Activated CD4-positive, alpha-beta T cell treated with anti-CD3 and anti-CD28 coated beads for 1 hour (primary cell): Measurements from ENCODE around the gene NKX6-1.

Source experiments
- DNase-seq: peaks from one replicate; pipeline ENCODE4 v3.0.0-alpha.2; 2020

The NKX6-1 gene

DNA sequence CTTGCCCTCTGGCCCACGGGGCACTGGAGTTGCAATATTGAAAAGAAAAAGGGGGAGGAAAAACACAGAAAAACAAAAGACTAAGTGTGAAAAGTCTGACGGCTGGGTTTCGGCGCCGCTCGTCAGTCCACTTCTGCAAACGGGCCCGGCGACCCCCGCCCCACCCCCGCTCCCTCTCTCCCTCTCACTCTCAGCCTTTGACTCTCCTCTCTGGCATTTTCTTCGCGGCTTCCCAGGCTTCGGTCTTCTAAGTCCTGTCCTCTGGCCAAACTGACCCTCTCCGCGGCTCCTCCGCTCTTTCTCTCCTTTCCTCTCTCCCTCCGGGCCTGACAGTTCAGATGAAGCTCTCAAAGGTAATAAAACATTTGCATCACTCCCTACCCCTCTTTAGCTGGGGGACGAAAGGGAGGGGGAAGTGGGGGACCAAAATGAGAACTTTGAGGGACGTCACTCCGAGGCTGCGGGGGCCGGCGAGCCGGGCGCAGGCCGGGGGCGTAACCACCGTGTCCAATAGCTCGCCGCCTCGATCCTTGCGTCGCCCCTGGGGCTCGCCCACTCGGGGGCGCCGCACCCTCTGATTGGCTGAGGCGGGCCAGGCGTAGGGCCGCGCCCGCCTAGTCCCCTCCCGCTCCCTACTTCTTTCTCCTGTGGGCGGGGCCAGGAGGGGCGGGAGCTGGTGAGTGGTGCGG lies at the start of gene NKX6-1:
Gene NKX6-1 (minus strand): TSS at position 358 of the 689 bp plus-strand sequence. CDS start 1,064 bp downstream, outside the sequence.
- DNase-seq = no peak

DNA sequence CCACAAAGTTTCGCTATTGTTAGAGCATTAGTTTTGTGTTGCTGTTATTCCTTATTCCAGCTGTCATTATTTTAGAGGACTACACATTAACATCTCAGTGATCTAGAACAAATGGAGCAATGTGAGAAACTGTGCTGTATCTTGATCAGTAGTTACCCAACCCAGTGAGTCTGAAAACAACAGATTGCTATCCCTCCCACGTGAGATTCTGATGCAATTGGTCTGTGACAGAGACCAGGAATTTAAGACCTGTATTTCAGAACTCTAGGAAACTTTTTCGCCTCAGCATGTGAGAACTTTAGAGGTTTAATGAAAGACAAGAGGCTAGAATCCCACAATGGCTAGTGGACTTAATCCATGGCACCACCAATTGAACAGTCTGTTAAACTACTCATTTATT lies 48.1 kb upstream of the NKX6-1 start:
- DNase-seq = no peak

DNA sequence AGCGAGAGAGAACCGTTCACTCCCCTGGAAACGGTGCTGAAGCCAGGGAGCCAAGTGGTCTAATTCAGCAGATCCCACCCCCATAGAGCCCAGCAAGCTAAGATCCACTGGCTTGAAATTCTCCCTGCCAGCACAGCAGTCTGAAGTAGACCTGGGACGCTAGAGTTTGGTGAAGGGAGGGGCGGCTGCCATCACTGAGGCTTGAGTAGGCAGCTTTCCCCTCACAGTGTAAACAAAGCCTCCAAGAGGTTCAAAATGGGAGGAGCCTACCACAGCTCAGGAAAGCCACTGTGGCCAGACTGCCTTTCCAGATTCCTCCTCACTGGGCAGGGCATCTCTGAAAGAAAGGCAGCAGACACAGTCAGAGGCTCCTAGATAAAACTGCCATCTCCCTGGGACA lies 46.0 kb upstream of the NKX6-1 start:
- DNase-seq = no peak

DNA sequence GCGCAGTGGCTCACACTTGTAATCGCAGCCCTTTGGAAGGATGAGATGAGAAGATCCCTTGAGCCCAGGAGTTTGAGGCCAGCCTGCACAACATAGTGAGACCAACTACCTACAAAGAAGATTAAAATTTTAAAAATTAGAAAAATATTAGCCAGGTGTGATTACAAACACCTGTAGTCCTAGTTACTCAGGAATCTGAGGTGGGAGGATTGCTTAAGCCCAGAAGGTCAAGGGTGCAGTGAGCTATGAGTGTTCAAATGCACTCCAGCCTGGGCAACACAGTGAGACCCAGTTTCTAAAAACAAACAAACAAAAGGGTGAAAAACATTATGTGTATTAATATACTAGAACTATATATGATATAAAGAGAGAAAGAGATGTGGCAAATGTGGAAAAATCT lies 36.8 kb upstream of the NKX6-1 start:
- DNase-seq = no peak

DNA sequence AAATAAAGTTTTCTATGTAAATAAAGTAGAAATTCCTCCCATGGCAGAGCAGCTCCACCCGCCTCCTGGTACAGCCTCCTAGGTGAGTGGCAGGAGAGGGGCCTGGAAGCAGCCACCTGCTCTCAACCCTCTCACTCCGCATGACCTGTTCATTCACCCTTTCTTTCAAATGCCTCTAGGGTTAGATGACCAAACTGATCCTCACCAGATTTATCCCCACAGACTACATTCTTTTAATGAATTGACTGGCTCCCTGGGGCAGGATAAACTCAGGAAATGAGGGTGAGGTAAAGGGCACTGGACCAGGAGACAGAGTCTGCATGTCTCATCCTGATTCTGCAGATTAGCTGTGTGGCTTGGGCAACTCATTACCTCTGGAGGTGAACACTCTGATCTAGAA lies 32.6 kb upstream of the NKX6-1 start:
- no peak for DNase-seq

DNA sequence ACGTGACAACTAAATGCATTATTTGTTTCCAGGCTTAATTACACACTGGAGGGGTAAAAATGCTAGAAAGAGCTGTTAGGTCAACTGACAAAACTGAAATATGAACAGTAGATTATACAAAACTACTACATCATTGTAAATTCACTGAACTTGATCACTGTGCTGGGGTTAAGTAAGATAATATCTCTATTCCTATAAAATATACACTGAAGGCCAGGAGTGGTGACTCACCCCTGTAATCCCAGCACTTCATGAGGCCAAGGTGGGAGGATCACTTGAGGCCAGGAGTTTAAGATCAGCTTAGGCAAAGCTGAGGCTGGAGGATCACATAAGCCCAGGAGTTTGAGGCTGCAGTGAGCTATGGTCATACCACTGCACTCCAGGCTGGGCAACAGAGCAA lies 31.8 kb upstream of the NKX6-1 start:
- no peak for DNase-seq

DNA sequence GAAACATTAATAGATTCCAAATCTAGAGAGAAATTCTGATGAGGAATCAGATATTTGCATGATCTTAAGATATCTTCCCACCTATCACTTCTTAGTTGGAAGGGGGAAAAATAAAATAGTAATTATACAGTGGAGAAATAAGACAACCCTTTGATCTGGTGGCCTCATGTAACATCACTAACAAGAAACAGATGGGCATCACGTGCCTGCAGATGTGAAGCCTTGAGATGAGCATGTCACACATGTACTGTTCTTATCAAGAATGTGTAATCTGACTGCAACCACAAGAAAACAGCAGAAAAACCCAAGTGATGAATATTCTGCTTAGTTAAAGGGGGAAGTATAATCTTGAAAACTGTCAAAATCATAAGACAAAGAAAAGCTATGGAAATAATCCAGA lies 31.4 kb upstream of the NKX6-1 start:
- DNase-seq = no peak

DNA sequence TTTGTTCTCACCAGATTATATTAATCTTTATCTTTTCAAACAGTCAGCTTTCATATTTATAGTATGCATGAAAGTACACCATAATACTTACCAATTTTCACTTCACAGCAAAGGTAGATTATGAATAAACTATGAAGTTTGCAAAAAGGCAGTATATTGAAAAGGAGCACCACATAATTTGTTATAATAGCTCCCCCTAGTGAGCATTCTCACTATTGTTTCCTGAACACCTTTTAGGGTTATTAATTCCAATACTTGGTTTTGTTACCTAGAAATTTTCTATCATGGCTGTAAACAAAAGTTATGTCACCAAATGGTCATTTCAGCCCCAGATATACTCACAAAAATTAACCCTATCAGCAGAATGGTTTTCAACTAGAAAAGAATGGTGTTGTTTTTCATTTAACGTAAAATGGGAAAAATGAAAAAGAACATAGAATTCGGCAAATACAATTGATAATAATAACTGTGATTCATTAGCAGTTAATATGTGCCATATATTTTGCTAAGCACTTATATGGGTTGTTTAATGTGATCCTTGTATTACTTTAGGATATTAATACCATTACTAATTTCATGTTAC lies 30.2 kb upstream of the NKX6-1 start:
- DNase-seq = no peak

DNA sequence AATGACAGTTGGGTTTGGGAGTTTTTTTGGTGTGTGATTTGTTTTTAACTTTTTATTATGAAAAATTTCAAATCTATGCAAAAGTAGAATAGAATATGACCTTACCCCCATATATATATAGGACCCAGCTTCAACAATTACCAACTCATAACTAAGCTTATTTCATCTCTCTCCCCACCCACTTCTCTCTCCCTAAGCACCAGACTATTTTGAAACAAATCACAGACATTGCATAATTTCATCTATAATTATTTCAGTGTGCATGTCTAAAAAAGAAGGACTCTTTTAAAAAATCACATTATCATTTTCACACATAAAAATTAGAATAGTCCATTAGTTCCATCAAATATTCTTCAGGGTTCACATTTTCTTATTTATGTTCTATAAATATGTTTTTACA lies 28.3 kb upstream of the NKX6-1 start:
- no peak for DNase-seq

DNA sequence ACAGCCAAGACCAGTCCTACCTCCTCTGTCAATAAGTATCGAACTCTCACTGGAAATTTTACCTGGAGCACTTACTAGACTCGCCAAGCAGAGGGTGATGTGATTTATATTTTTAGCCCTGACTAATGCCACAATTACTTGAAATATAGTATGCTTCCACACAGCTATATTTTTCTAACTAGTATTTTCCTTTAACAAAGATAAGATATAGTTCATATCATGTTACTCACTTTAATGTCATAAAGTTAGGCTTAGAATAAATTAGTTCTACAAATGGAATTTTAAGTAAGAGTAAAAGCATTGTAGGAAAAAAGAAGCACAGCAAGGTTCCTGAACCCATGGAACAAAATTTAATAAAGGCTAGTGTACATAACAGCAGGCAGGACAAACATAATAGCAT lies 16.0 kb upstream of the NKX6-1 start:
- no peak for DNase-seq

DNA sequence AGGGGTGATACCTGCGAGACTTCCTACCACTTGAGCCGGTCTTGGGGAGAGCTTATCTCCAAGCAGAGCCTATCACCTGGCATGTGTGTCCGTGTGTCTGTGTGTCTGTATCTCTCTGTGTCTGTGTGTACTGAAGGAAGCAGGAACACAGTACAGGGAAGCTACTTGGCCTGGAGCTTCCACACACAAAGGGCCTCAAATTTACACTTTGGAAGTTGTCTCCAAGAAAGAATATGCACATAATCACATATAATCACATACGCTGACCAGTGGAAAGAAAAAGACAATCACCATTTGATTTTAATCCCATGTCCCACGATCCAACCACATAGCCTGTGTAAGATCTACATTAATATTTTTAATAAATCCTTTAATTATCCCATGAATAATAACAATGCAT lies 13.2 kb upstream of the NKX6-1 start:
- DNase-seq = no peak

DNA sequence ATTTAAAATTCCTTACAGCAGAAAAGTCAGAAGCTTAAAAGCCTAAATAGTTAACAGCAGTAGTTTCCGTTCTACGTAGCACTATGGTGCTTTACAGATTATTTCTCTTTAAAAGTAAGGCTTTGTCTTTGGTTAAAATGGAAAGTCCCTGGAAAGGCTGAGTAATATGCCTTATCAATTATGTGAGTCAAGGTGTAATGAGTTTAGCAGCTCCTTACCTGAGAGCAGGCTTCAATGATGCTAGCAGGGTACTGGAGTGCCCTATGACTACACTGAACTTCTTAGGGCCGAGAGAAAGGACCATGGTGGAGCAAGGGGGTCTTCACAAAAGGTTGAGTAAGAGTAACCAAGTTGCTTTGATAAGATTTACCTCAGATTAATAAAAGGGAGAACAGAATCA lies 12.6 kb upstream of the NKX6-1 start:
- DNase-seq = no peak

DNA sequence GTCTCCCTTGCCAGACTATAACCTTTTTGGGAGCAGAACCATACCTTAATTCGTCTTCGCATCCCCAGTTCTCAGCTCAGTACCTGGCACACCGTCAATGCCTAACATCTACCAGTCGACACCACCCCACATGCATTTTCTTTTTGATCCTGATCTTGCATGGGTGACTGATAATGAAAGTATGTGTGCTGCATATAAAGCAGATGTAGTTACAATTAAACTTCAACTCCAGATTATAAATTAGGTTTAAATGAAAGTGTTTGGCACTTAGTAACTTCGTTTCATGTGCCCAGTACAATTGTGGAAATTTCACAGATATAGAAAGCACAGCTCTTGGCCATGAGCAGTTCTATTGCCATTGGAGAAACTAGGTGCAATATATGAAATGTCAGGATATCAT lies 8.8 kb upstream of the NKX6-1 start:
- DNase-seq = no peak

DNA sequence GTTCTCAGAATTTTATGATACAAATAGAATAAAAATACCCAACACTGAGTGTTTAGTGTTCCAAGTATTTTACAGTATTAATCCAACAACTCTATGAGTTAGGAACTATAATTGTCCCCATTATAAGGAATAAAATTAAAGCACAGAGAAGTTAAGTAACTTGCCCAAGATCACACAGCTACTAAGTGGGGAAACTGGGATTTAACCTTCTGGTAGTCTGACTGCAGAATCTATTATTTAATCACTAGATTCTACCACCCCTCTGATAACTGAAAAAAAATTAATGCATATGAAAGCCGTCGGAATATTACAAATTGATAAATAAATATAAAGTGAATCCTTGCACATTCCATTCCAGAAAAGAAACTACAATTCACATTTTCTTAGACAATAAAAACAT lies 5.7 kb upstream of the NKX6-1 start:
- no peak for DNase-seq

DNA sequence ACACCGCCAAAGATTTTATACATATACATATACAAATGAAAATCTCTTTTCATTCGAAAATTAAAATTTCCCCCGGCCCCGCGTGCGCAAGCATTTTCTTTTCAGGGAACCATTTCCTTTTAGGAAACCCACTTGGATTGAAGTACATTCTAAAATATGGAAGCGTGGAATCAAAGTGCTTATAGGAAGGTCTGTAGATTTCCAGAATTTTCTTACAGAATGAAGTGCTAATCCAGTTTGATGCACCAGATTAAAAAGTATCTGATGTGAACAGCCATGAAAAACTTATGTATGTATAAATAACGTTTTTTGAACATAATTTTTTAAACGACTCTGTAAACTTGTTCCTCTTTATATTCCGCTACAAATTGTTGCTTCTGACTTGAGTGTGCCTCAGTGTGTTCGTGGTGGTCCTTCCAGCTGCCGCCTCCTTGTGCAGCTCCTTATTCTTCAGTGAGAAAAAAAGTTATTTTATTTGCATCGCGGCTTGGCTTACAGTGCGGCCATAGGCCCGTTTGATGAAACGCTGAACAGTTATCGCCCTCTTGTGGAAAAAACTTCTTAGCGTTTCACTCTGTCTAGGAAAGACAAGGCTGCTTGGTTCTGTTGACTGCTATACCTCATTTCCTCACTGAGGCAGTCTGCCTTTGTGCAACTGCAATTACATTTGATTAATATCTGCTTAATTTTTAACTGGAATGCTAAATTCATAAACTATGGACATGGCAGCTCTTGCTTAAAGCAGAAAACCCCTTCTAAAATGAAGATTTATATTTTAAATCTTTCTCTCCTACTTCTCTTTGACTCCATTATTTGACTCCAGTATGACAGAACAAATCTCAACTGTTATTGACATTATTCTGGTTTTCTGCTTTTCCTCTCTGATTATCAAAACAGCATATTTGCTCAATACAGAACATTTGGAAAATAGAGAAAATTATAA lies 4.7 kb upstream of the NKX6-1 start:
- DNase-seq = no peak

DNA sequence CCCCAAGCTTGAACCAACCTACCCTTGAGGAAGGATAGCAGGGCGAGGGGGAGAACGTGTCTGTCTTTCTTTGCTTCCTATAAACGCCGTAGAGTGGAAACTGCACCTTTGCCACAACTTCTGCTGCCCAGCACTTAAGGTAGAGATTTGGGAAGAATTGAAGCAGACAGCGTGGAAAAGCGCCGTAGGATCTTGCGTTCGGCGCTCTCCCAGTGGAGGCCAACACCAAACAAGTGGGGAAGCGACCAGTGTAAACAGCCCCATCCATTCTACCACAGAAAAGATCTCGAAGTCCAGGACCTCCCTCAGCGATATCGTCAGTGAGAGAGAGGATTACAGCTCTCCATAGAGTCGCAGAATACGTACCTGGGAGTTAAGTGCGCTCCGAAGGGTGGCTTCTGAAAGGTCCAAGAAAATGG lies 3.9 kb upstream of the NKX6-1 start:
- DNase-seq = no peak

DNA sequence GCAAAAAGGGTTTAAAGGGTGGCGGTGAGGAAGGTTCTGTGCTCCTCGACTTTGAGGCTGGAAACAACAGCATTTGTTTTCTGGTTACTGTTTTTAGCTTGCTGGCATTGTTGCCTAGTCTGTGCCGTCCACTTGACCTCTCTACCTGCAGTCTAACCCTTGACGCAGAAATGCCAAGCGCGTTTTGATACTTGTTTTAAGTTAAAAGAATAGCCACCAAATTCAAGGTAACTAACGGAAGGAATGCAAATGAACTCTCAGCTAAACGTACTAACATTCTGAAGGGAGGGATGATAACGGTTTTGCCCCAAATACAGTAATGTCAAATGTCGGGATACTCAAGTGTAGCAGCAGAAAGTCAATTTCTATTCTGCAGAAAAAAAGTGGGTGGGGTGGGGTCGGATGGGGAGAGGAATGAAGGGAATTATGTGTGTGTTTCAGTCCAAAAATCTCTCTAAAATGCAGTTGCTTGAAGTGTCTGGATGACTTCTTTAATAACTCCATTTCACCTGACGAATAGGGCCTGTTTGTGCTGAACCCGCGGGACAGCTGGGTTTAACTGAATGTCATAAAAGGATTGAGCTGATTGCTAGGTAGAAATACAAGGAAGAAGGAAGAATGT lies 3.4 kb upstream of the NKX6-1 start:
- no peak for DNase-seq

DNA sequence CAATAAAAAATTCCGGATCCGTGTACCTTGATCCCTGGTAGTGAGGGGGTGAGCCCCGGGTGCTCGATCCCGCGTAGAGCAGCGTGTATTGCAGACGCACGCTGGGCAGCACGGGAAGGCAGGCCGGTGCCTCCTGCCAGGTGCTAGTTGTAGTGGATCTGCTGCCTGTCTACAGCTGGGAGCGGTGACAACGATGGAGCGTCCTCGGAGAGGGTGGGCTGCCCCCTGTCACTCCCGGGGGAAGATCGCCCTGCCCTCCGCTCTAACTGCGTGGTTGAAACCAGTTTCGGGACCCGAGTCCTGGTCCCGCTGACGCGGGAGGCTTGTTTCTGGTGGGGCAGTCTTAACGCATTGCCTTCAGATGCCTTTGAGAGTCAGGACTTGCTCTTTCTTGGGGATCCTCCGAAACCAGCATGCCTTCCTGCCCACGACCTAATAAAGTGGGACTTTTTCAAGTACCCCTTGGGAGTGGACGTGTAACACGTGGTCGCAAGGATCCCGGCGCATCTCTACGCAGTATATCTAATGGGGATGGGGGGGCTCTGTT lies 2.7 kb upstream of the NKX6-1 start:
- no peak for DNase-seq

DNA sequence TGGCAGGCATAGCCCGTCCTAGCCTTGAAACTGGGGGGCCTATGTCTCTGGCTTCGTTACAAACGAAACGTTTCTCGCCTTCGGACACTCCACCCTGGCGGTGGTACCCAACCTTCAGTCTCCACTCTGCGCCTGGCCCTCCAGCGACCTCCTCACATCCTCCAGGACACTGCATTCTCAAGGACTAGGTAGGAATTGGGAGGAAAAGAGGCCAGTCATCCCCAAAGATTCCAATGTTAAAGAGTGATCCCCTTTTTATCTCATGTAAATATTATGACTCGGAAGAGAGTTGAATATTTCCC lies 2.1 kb upstream of the NKX6-1 start:
- no peak for DNase-seq

DNA sequence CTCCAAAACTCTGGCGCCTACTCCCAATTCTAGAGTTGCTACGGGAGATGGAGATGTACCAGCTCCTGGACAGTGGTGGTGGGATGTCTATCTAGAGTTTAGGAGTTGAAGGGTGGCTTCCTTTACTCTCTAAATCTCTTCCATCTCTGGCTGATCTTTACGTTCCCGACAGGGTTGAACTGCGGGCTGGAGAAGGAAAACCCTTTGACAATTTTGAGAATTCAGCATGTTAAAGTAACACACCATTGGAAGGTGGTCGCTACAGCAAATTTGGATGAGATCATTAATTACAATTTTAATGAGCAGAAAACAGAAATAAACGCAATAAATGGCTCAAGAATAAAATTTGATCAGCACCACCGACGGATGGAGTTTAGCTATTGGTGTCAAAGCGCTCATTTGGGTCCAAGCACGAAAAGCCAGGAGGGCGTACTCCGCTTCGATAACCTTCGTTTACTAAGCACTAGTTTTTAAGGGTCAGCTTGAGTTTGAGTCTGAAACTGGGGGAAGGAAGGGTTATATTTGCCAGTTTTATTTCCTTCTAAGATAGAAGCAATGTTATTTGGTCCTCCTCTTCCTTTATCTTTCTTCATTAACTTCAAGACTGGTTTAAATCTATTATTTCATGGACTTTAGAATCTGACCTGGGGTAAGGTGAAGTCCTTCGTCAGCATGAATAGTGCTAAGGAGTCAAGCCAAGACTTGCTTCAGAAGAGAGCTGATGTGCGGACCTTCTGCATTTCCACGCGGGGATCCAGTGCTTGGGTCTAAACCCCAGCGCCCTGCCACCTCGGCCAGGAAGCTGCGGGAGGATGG lies 1.5 kb upstream of the NKX6-1 start:
- DNase-seq = no peak

DNA sequence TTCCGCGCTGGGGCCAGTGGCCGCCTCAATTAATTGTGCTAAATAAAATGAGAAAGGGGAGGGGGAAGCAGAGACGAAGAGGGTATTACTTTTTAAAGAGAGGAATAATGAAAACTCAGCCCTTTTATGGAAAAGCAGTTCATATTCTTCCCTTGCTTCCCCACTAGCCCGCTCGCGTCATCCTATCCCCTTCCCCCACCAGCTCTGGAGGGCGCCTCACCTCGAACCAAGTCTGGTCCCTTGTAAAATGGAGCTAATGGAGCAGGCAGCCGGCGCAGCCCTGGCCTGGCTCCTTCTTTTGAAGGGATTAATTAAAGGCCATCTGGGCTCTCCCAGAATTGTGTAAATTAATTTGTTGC lies 511 bp upstream of the NKX6-1 start:
- DNase-seq = no peak

DNA sequence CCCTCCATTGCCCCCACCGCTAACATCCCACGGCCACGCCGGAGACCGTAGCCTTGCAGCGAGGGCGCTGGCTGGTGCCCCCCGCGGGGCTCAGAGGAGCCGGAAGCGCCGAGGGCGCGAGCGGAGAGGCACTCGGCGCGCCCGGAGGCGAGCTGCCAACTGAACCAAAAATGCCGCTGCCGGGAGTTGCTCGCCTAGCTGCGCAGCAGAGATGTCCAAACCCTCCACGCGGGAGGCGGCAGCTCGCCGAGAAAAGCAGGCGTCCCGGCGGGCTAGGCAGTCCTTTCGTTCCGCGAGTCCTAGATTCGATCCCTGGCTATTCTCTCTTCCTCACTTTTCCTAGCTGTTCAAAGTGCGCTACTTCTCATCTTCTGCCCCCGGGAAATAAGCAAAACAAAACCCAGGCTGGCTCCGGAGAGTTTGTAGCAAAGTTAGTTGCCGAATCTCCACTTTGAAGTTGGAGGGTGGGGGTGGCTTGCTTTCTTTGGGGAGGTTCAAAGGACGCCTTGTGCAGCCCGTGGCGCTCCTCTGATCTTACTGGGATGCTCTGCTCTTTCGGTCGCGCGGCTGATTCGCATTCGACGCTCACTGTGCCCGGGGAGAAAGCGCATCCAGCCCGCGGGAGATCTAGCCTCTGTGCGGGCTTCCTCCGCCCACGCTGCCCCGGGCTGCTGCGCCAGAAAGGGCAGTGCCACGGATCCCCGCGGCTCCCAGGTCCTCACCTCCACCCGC lies 723 bp downstream of the NKX6-1 start:
- DNase-seq = no peak
